MM.1S (cell line): ENCODE measurements around the gene CNTN5.
A peak's percentile ranks its signal among the peaks of the same experiment; 100 is the strongest.

Experiments used
- DNase-seq: peaks from one replicate; pipeline ENCODE4 v3.0.0-alpha.2; 2015
- H2AFZ ChIP-seq: fragments of 300-600 bp; sonication (generic); 2 replicates; pipeline ENCODE4 v1.6.0; 2016; ENCODE audit warnings: antibody characterized with exemption, low read length
- H3F3A ChIP-seq: fragments of 300-600 bp; sonication (generic); 2 replicates; pipeline ENCODE4 v1.6.1; 2016; ENCODE audit warnings: mild to moderate bottlenecking, antibody characterized with exemption, low read length, moderate library complexity, mixed read lengths; ENCODE audit not compliant: insufficient read depth
- H3K27ac ChIP-seq: fragments of 300-600 bp; sonication (generic); 2 replicates; pipeline ENCODE4 v1.5.1; 2016; ENCODE audit warnings: mild to moderate bottlenecking, low read length
- H3K27me3 ChIP-seq: fragments of 300-600 bp; sonication (generic); replicated peaks from 2 replicates; pipeline ENCODE4 v1.6.0; 2016; ENCODE audit warnings: low read length; ENCODE audit not compliant: insufficient read depth
- H3K36me3 ChIP-seq: fragments of 300-600 bp; sonication (generic); replicated peaks from 2 replicates; pipeline ENCODE4 v1.6.1; 2016; ENCODE audit warnings: mild to moderate bottlenecking, low read length, mixed read lengths; ENCODE audit not compliant: insufficient read depth
- H3K4me1 ChIP-seq: fragments of 300-600 bp; sonication (generic); 2 replicates; pipeline ENCODE4 v1.6.1; 2016; ENCODE audit warnings: low read length, mixed read lengths
- H3K4me2 ChIP-seq: fragments of 300-600 bp; sonication (generic); 2 replicates; pipeline ENCODE4 v1.6.0; 2016; ENCODE audit warnings: low read depth, low read length
- H3K4me3 ChIP-seq: fragments of 300-600 bp; sonication (generic); 2 replicates; pipeline ENCODE4 v1.5.1; 2016; ENCODE audit warnings: low read length, mixed read lengths
- H3K79me2 ChIP-seq: fragments of 300-600 bp; sonication (generic); 2 replicates; pipeline ENCODE4 v1.6.1; 2016; ENCODE audit warnings: mixed run types, low read length, mixed read lengths
- H3K9ac ChIP-seq: fragments of 300-600 bp; sonication (generic); 2 replicates; pipeline ENCODE4 v1.6.1; 2016; ENCODE audit warnings: low read length, mixed read lengths
- H3K9me2 ChIP-seq: fragments of 300-600 bp; sonication (generic); replicated peaks from 2 replicates; pipeline ENCODE4 v1.6.1; 2016; ENCODE audit warnings: mild to moderate bottlenecking, low read length, mixed read lengths; ENCODE audit not compliant: insufficient read depth
- H3K9me3 ChIP-seq: fragments of 300-600 bp; sonication (generic); replicated peaks from 2 replicates; pipeline ENCODE4 v1.6.1; 2016; ENCODE audit warnings: mild to moderate bottlenecking, low read length, mixed read lengths; ENCODE audit not compliant: insufficient read depth
- H4K20me1 ChIP-seq: fragments of 300-600 bp; sonication (generic); 2 replicates; pipeline ENCODE4 v1.6.1; 2016; ENCODE audit warnings: mild to moderate bottlenecking, low read length, moderate library complexity, mixed read lengths; ENCODE audit not compliant: insufficient read depth
- CTCF ChIP-seq: fragments of 300-600 bp; sonication (generic); IDR thresholded peaks from 2 replicates; pipeline ENCODE4 v1.5.1; 2016; ENCODE audit warnings: antibody characterized with exemption, low read length, mixed read lengths
- EZH2 ChIP-seq: fragments of 300-600 bp; sonication (generic); optimal IDR thresholded peaks from 2 replicates; pipeline ENCODE3; 2017; ENCODE audit warnings: low read depth, mild to moderate bottlenecking, antibody characterized with exemption, low read length, mixed read lengths
- EZH2phosphoT487 ChIP-seq: fragments of 300-600 bp; sonication (generic); IDR thresholded peaks from 2 replicates; pipeline ENCODE4 v1.6.1; 2018; ENCODE audit warnings: antibody characterized with exemption, low read length

Gene CNTN5

GRCh38 chr11:100316952-100317351 lies 1296.2 kb downstream of the CNTN5 start:
- Histone ChIP-seq H3K27me3 (no peaks in the 10 kb centered on the region), H3K9ac (no peak overlapping the region), H4K20me1 (no peaks in the 10 kb centered on the region), H3K4me3 (no peak overlapping the region), H3F3A (no peaks in the 10 kb centered on the region), H2AFZ (no peak overlapping the region), H3K9me3 (no peaks in the 10 kb centered on the region), H3K79me2 (no peaks in the 10 kb centered on the region), H3K27ac (no peak overlapping the region), H3K36me3 (no peaks in the 10 kb centered on the region), H3K4me1 (no peaks in the 10 kb centered on the region), H3K9me2 (no peaks in the 10 kb centered on the region), H3K4me2 (no peak overlapping the region)
- no peak for DNase-seq
- no peak for TF ChIP-seq CTCF
- no peak for TF ChIP-seq EZH2phosphoT487
- TF ChIP-seq EZH2, result no peak

- no peaks in the 10 kb centered on the region for H3K9me2 ChIP-seq
- H3K9me3 ChIP-seq, result no peaks in the 10 kb centered on the region
- no peaks in the 10 kb centered on the region for H4K20me1 ChIP-seq
- DNase-seq, result no peak
- no peaks in the 10 kb centered on the region for H3K79me2 ChIP-seq
- no peak overlapping the region for H3K9ac ChIP-seq
- no peaks in the 10 kb centered on the region for H3K4me1 ChIP-seq
- no peak overlapping the region for H3K4me3 ChIP-seq
- TF ChIP-seq CTCF, result no peak
- no peak for TF ChIP-seq EZH2
- no peak for TF ChIP-seq EZH2phosphoT487
- H3K27ac ChIP-seq, result no peak overlapping the region
- H2AFZ ChIP-seq, result no peak overlapping the region
- no peaks in the 10 kb centered on the region for H3K27me3 ChIP-seq
- H3K36me3 ChIP-seq, result no peaks in the 10 kb centered on the region
- H3F3A ChIP-seq, result no peaks in the 10 kb centered on the region
- no peak overlapping the region for H3K4me2 ChIP-seq
Measured at GRCh38 chr11:100319691-100320090, 1298.9 kb downstream of the CNTN5 start.

GRCh38 chr11:100328626-100329340 lies 1308.0 kb downstream of the CNTN5 start:
- Histone ChIP-seq H3K9ac (no peak overlapping the region), H3K36me3 (no peaks in the 10 kb centered on the region), H4K20me1 (no peaks in the 10 kb centered on the region), H3K9me3 (no peaks in the 10 kb centered on the region), H2AFZ (0 out of 2 replicates have a peak overlapping the region, but pooled peaks have one; percentile 17), H3K27ac (peak overlapping the region; percentile 32; the same call in 1 of the 2 replicates), H3K4me2 (no peak overlapping the region), H3K27me3 (no peaks in the 10 kb centered on the region), H3F3A (no peaks in the 10 kb centered on the region), H3K79me2 (no peaks in the 10 kb centered on the region), H3K4me3 (no peak overlapping the region), H3K9me2 (no peaks in the 10 kb centered on the region), H3K4me1 (peaks cover 9% of the 10 kb centered on the region; the same call in 1 of the 2 replicates)
- peak; percentile 25 for DNase-seq
- no peak for TF ChIP-seq CTCF
- TF ChIP-seq EZH2phosphoT487, result no peak
- TF ChIP-seq EZH2, result no peak
